HCT116 (cell line): ENCODE results near the gene TUBA1C. TPM values are rescaled to one million over a fixed set of nuclear protein-coding genes. Genes with fewer than 3 reads are reported as not detected.

Source experiments
- ATAC-seq: fragments of 200-7000 bp; cut with Tn5 transposase; 2 replicates; pipeline ENCODE4 v1.9.1; 2020; ENCODE audit warnings: mild to moderate bottlenecking, moderate library complexity
- BruUV-seq: library from RNA; stranded (reverse); fragments of 400-500 nt; replicated peaks from 2 replicates; lab custom pipeline; 2021; lab: Mats Ljungman, UMichigan
- CTCF ChIA-PET: fragments of 300-600 bp; sonication (Branson Sonifier 250); formaldehyde crosslinking; loops from one replicate; lab custom pipeline; 2021; ENCODE audit warnings: antibody characterized with exemption; lab: Charles Lee
- POLR2A ChIA-PET: fragments of 300-600, 350-600 bp; sonication (Branson Sonifier 250); formaldehyde crosslinking; loops from one replicate; lab custom pipeline; 2021; ENCODE audit warnings: antibody characterized with exemption; lab: Charles Lee
- RAD21 ChIA-PET, 2 experiments: fragments of 300-600 bp; sonication (Branson Sonifier 250); formaldehyde crosslinking; loops; one replicate each; lab custom pipeline; 2023; ENCODE audit warnings: low total read pairs in 2 of 2; ENCODE audit not compliant: uncharacterized antibody in 2 of 2, unreplicated experiment in 2 of 2, low non-redundant PET in 1 of 2; lab: Charles Lee
- DNase-seq: peaks from one replicate; pipeline ENCODE4 v3.0.0-alpha.2; 2010; ENCODE audit warnings: low read depth, low spot score
- H2AFZ ChIP-seq: fragments of 200-600 bp; shearing (Covaris generic), sonication (generic); 2 replicates; pipeline ENCODE4 v1.6.1; 2017; ENCODE audit warnings: low read depth, mixed run types, mixed read lengths, antibody characterized with exemption, low read length; ENCODE audit not compliant: poor library complexity, severe bottlenecking
- H3K27ac ChIP-seq: 2 replicates; pipeline ENCODE4 v1.5.1; 2012; ENCODE audit warnings: low read depth, low read length
- H3K27me3 ChIP-seq: fragments of 200-600 bp; sonication (generic); 2 replicates; pipeline ENCODE4 v1.6.1; 2016; ENCODE audit warnings: mixed run types, low read length, mixed read lengths; ENCODE audit not compliant: insufficient read depth
- H3K36me3 ChIP-seq, 2 experiments: fragments of 200-500 bp in 1 of 2; fragments of 200-600 bp in 1 of 2; sonication (Bioruptor generic) in 1 of 2; sonication (generic) in 1 of 2; 2 replicates each; pipeline versions ENCODE4 v1.5.1 to v1.6.1; 2014 to 2016; ENCODE audit warnings: low read length in 2 of 2, inconsistent platforms in 1 of 2, mixed read lengths in 1 of 2, mixed run types in 1 of 2; ENCODE audit not compliant: insufficient read depth in 2 of 2, control insufficient read depth in 1 of 2
- H3K4me1 ChIP-seq, 2 experiments: fragments of 200-600 bp in 1 of 2; sonication (generic) in 1 of 2; 2 replicates each; pipeline versions ENCODE4 v1.5.1 to v1.6.1; 2012 to 2017; ENCODE audit warnings: low read length in 2 of 2, inconsistent platforms in 1 of 2, mild to moderate bottlenecking in 1 of 2, mixed read lengths in 1 of 2, mixed run types in 1 of 2, moderate library complexity in 1 of 2; ENCODE audit not compliant: insufficient read depth in 2 of 2, control insufficient read depth in 1 of 2
- H3K4me2 ChIP-seq: fragments of 200-600 bp; sonication (generic); 2 replicates; pipeline ENCODE4 v1.6.1; 2017; ENCODE audit warnings: mixed run types, low read length, mixed read lengths
- H3K4me3 ChIP-seq, 2 experiments: fragments of 200-600 bp in 1 of 2; sonication (generic) in 1 of 2; replicated peaks in 1 of 2; 2 replicates each; pipeline ENCODE4 v1.5.1; 2011 to 2016; ENCODE audit warnings: low read length in 2 of 2, control low read depth in 1 of 2, low read depth in 1 of 2, mild to moderate bottlenecking in 1 of 2, mixed read lengths in 1 of 2, mixed run types in 1 of 2
- H3K79me2 ChIP-seq: fragments of 200-600 bp; sonication (generic); 2 replicates; pipeline ENCODE4 v1.6.1; 2017; ENCODE audit warnings: mild to moderate bottlenecking, mixed run types, low read length, moderate library complexity, mixed read lengths; ENCODE audit not compliant: insufficient read depth
- H3K9ac ChIP-seq: fragments of 200-600 bp; sonication (generic); 2 replicates; pipeline ENCODE4 v1.6.1; 2016; ENCODE audit warnings: low read length, mixed read lengths
- H3K9me2 ChIP-seq: fragments of 200-600 bp; sonication (generic), shearing (Covaris generic); 2 replicates; pipeline ENCODE4 v1.6.1; 2017; ENCODE audit warnings: mixed run types, mild to moderate bottlenecking, moderate library complexity; ENCODE audit not compliant: insufficient read depth
- H3K9me3 ChIP-seq, 2 experiments: fragments of 200-500 bp in 1 of 2; fragments of 200-600 bp in 1 of 2; sonication (Bioruptor generic) in 1 of 2; sonication (generic) in 1 of 2; 2 replicates each; pipeline ENCODE4 v1.6.1; 2014 to 2017; ENCODE audit warnings: low read length in 2 of 2, mixed read lengths in 2 of 2, inconsistent platforms in 1 of 2, low read depth in 1 of 2, mild to moderate bottlenecking in 1 of 2, mixed run types in 1 of 2, moderate library complexity in 1 of 2; ENCODE audit not compliant: control insufficient read depth in 1 of 2, insufficient read depth in 1 of 2
- H4K20me1 ChIP-seq: fragments of 200-600 bp; sonication (generic), shearing (Covaris generic); 2 replicates; pipeline ENCODE4 v1.6.1; 2017; ENCODE audit warnings: mixed run types, mild to moderate bottlenecking, moderate library complexity; ENCODE audit not compliant: insufficient read depth
- CBX3 ChIP-seq: IDR thresholded peaks from 2 replicates; pipeline ENCODE4 v1.6.1; 2012; ENCODE audit warnings: low read depth
- CEBPB ChIP-seq: IDR thresholded peaks from 2 replicates; pipeline ENCODE4 v1.6.1; 2012; ENCODE audit warnings: low read depth
- ELF1 ChIP-seq: IDR thresholded peaks from 2 replicates; pipeline ENCODE4 v1.6.1; 2012; ENCODE audit warnings: low read depth, borderline replicate concordance
- EZH2 ChIP-seq: fragments of 200-600 bp; sonication (generic); IDR thresholded peaks from 2 replicates; pipeline ENCODE4 v1.6.1; 2017; ENCODE audit warnings: antibody characterized with exemption, mixed run types
- EZH2phosphoT487 ChIP-seq: fragments of 200-600 bp; IDR thresholded peaks from 2 replicates; pipeline ENCODE4 v1.6.1; 2018; ENCODE audit warnings: antibody characterized with exemption, borderline replicate concordance
- FOSL1 ChIP-seq: IDR thresholded peaks from 2 replicates; pipeline ENCODE4 v1.6.1; 2012; ENCODE audit warnings: low read depth
- JUND ChIP-seq: IDR thresholded peaks from 2 replicates; pipeline ENCODE4 v1.6.1; 2012
- POLR2AphosphoS5 ChIP-seq: IDR thresholded peaks from 2 replicates; pipeline ENCODE4 v1.6.1; 2011; ENCODE audit warnings: mild to moderate bottlenecking, low read depth, low read length, moderate library complexity
- RAD21 ChIP-seq: IDR thresholded peaks from 2 replicates; pipeline ENCODE4 v1.6.1; 2012; ENCODE audit warnings: low read depth, mild to moderate bottlenecking
- SP1 ChIP-seq: IDR thresholded peaks from 2 replicates; pipeline ENCODE4 v1.6.1; 2012; ENCODE audit warnings: low read depth
- SRF ChIP-seq: IDR thresholded peaks from 2 replicates; pipeline ENCODE4 v1.6.1; 2012; ENCODE audit warnings: low read depth
- TCF7L2 ChIP-seq: IDR thresholded peaks from 2 replicates; pipeline ENCODE4 v1.7.0; 2011; ENCODE audit warnings: borderline replicate concordance, inconsistent platforms; ENCODE audit not compliant: insufficient read depth, insufficient read length; ENCODE audit errors: extremely low read depth
- YY1 ChIP-seq: IDR thresholded peaks from 2 replicates; pipeline ENCODE4 v1.6.1; 2011; ENCODE audit warnings: low read length, low read depth, moderate library complexity, mild to moderate bottlenecking; ENCODE audit not compliant: insufficient replicate concordance; ENCODE audit errors: extremely low read depth
- ZFX ChIP-seq: fragments of 450-650 bp; IDR thresholded peaks from 2 replicates; pipeline ENCODE4 v1.6.1; 2017
- ZNF274 ChIP-seq: fragments of 200-500 bp; sonication (Bioruptor generic); IDR thresholded peaks from 2 replicates; pipeline ENCODE4 v1.6.1; 2014; ENCODE audit warnings: mild to moderate bottlenecking, low read depth, low read length, inconsistent platforms
- intact Hi-C: fragments of 100-400 bp; cut with micrococcal nuclease; formaldehyde crosslinking; loops from 2 replicates; pipeline ENCODE4 v1.10.0; 2022
- total RNA-seq: library from RNA; stranded (reverse); gene quantifications from one replicate; pipeline ENCODE4 v1.2.1, GENCODE V29; 2021; ENCODE audit not compliant: unreplicated experiment
- TF ChIP-seq, protein P1 (sequence below): IDR thresholded peaks from 2 replicates; pipeline ENCODE4 v1.6.1; 2011; ENCODE audit warnings: mild to moderate bottlenecking, low read length, moderate library complexity; ENCODE audit not compliant: insufficient replicate concordance; ENCODE audit errors: extremely low read depth
- TF ChIP-seq, protein P2 (sequence below): IDR thresholded peaks from 2 replicates; pipeline ENCODE4 v1.6.1; 2012
- TF ChIP-seq, protein P3 (sequence below), 3 experiments: fragments of 200-600 bp in 1 of 3; sonication (generic) in 1 of 3; IDR thresholded peaks in 2 of 3; conservative IDR thresholded peaks in 1 of 3; 2 replicates each; pipeline ENCODE4 v1.5.1; 2012 to 2017; ENCODE audit warnings: low read depth in 2 of 3, low read length in 2 of 3, antibody characterized with exemption in 1 of 3, borderline replicate concordance in 1 of 3, control low read depth in 1 of 3, mild to moderate bottlenecking in 1 of 3, mixed read lengths in 1 of 3, mixed run types in 1 of 3, moderate library complexity in 1 of 3; ENCODE audit not compliant: insufficient read depth in 1 of 3

Gene TUBA1C
- total RNA-seq, 1 experiment from 2014 or later: 571 TPM

DNA sequence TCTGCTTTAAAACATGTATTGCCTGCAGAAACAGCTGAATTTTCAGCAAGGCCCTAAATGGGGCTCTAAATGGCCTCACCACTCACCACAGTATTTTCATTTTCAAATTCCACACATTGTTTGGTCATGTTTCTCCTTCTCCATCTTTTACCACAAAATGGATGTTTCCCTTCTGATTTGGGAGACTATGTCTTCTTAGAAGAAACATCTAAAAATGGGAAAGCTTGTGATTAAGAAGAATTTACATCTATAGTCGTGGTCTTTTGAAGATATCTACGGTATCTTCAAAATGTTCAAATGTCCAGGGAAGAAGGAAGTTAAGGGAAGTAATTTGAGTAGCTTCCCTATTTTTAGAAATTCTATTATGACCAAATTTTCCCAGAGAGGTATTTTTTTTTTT, 20.7 kb upstream of the TUBA1C start:
- Histone ChIP-seq H3K79me2 (no peaks in the 10 kb centered on the region), H3K27me3 (no peaks in the 10 kb centered on the region), H3K4me1 (peaks cover 0 to 7% of the 10 kb centered on the region in 2 experiments; a peak in 1 of 4 replicates), H3K27ac (no peak overlapping the region), H4K20me1 (no peaks in the 10 kb centered on the region), H3K9me3 (no peaks in the 10 kb centered on the region), H3K9ac (no peak overlapping the region), H3K9me2 (no peaks in the 10 kb centered on the region), H3K36me3 (no peaks in the 10 kb centered on the region), H3K4me3 (no peak overlapping the region), H2AFZ (no peak overlapping the region), H3K4me2 (no peak overlapping the region)
- TF ChIP-seq CBX3 (no peak), POLR2AphosphoS5 (no peak), EZH2 (no peak), SP1 (no peak), FOSL1 (no peak), YY1 (no peak), RAD21 (no peak), CEBPB (no peak), ELF1 (no peak), SRF (no peak), TCF7L2 (no peak), EZH2phosphoT487 (no peak), JUND (no peak), ZFX (no peak), ZNF274 (no peak)
- TF ChIP-seq, protein P1, sequence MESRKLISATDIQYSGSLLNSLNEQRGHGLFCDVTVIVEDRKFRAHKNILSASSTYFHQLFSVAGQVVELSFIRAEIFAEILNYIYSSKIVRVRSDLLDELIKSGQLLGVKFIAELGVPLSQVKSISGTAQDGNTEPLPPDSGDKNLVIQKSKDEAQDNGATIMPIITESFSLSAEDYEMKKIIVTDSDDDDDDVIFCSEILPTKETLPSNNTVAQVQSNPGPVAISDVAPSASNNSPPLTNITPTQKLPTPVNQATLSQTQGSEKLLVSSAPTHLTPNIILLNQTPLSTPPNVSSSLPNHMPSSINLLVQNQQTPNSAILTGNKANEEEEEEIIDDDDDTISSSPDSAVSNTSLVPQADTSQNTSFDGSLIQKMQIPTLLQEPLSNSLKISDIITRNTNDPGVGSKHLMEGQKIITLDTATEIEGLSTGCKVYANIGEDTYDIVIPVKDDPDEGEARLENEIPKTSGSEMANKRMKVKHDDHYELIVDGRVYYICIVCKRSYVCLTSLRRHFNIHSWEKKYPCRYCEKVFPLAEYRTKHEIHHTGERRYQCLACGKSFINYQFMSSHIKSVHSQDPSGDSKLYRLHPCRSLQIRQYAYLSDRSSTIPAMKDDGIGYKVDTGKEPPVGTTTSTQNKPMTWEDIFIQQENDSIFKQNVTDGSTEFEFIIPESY: no peak
- TF ChIP-seq, protein P2, sequence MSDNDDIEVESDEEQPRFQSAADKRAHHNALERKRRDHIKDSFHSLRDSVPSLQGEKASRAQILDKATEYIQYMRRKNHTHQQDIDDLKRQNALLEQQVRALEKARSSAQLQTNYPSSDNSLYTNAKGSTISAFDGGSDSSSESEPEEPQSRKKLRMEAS: no peak
- TF ChIP-seq, protein P3, sequence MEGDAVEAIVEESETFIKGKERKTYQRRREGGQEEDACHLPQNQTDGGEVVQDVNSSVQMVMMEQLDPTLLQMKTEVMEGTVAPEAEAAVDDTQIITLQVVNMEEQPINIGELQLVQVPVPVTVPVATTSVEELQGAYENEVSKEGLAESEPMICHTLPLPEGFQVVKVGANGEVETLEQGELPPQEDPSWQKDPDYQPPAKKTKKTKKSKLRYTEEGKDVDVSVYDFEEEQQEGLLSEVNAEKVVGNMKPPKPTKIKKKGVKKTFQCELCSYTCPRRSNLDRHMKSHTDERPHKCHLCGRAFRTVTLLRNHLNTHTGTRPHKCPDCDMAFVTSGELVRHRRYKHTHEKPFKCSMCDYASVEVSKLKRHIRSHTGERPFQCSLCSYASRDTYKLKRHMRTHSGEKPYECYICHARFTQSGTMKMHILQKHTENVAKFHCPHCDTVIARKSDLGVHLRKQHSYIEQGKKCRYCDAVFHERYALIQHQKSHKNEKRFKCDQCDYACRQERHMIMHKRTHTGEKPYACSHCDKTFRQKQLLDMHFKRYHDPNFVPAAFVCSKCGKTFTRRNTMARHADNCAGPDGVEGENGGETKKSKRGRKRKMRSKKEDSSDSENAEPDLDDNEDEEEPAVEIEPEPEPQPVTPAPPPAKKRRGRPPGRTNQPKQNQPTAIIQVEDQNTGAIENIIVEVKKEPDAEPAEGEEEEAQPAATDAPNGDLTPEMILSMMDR (IDR thresholded peaks at IDR 0.05 in 2 of 3, conservative IDR thresholded peaks at IDR 0.05 in 1 of 3; ENCODE audit: borderline replicate concordance in 1 of 3, insufficient read depth in 1 of 3, low read depth in 2 of 3, low read length in 2 of 3): no peak
- ChIA-PET CTCF (interaction anchor here (0.7 to 2.2 kb wide), 2 partner anchors 9 to 174 kb away, joined by 3 to 15 read pairs; no protein-coding TSS in a partner anchor), POLR2A (interaction anchor here (1.6 kb wide), 1 partner anchor 56 kb away, joined by 3 read pairs; the partner anchor contains the start of gene TUBA1A), RAD21 (no interaction called here)
- ATAC-seq (no peak), DNase-seq (no peak)
- no TSS peak for BruUV-seq
- intact Hi-C loops: no loop called here
